Ectodermal cell (in vitro differentiated cells): ENCODE results near the gene IQSEC1.

Experiments used
- H3K27ac ChIP-seq: 2 replicates; pipeline ENCODE4 v1.7.0; 2013; ENCODE audit warnings: mild to moderate bottlenecking, low read depth, low read length; ENCODE audit not compliant: insufficient read depth, poor library complexity, severe bottlenecking
- H3K27me3 ChIP-seq: 2 replicates; pipeline ENCODE4 v1.7.0; 2013; ENCODE audit warnings: mild to moderate bottlenecking, low read length; ENCODE audit not compliant: insufficient read depth, control insufficient read depth, poor library complexity, severe bottlenecking
- H3K36me3 ChIP-seq: one replicate; pipeline ENCODE4 v1.7.0; 2013; ENCODE audit warnings: low read length; ENCODE audit not compliant: control insufficient read depth, insufficient read depth
- H3K4me1 ChIP-seq: one replicate; pipeline ENCODE4 v1.7.0; 2013; ENCODE audit warnings: low read length; ENCODE audit not compliant: control insufficient read depth, insufficient read depth
- H3K4me3 ChIP-seq: 2 replicates; pipeline ENCODE4 v1.7.0; 2013; ENCODE audit warnings: low read depth, low read length, control low read depth; ENCODE audit not compliant: insufficient read depth
- H3K9me3 ChIP-seq: 2 replicates; pipeline ENCODE4 v1.7.0; 2013; ENCODE audit warnings: mild to moderate bottlenecking, low read length, moderate library complexity; ENCODE audit not compliant: control insufficient read depth
- WGBS, 2 experiments: methylation state at CpG; one replicate each; pipeline ENCODE4 v1.1.7; 2013; ENCODE audit warnings: missing lambda C conversion rate in 2 of 2; 5-methylcytosine and 5-hydroxymethylcytosine counted together

The IQSEC1 gene

GRCh38 chr3:12991861-12992281 is 81.4 kb downstream of the IQSEC1 start:
- peaks cover 16% of the 10 kb centered on the region for H3K27me3 ChIP-seq
- peaks cover 18% of the 10 kb centered on the region for H3K4me1 ChIP-seq
- no peaks in the 10 kb centered on the region for H3K9me3 ChIP-seq
- 83 to 88% methylated on average over 9 of the region's 9 CpGs for WGBS, 2 experiments
- no peak overlapping the region for H3K4me3 ChIP-seq
- H3K27ac ChIP-seq, result no peak overlapping the region
- no peaks in the 10 kb centered on the region for H3K36me3 ChIP-seq

DNA sequence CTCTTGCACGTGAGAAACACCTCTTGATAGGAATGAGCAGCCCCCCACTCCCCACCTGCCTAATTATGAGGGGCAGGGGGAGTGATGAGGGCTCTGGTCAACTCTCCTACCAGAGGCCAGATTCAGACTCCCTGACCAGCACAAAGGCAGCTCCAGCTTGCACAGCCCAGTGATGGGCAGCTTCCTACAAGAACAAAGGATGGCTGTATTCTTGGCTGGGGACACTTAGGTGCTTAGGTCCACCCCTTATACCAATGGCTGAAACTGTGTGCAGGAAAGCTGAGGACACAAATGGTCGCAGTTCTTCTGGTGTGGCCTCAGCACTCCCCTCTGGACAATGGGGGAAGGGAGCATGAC is 81.8 kb downstream of the IQSEC1 start:
- Histone ChIP-seq H3K4me1 (peaks cover 18% of the 10 kb centered on the region), H3K36me3 (no peaks in the 10 kb centered on the region), H3K9me3 (no peaks in the 10 kb centered on the region), H3K27me3 (peaks cover 16% of the 10 kb centered on the region), H3K4me3 (no peak overlapping the region), H3K27ac (no peak overlapping the region)
- WGBS, 2 experiments, result 76 to 90% methylated on average over 2 of the region's 2 CpGs

DNA sequence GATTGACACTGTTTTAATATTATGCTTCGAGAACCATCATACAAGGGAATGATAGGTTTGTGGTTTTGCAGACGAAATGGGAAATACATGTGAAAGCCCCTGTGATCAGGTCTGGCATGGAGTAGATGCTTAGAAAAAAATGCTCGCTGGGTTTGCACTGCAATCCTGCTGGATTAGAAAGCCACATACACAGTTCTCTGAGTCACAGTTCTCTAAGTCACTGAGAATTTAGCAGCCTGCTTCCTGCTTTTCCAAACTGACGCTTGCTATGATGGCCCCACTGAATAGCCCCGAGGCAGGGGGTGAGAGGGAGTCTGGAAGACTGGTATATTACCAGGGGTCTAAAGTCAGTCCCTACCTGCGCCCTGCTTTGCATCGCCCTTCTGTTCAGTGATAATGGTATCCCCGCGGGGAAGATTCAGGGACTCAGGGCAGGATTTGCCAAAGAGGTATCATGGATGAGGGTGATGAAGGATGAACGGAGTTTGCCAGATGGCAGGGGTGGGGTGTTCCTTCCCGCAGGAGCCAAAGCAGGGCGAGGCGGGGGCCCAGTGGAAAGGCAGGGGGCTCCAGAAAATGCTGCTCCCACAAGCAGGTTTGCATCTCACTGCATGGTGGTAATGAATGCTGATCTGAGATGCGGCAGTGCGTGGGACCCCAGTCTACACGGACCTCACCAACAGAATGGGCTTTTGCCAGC is 82.3 kb downstream of the IQSEC1 start:
- Histone ChIP-seq H3K4me3 (no peak overlapping the region), H3K27ac (no peak overlapping the region), H3K9me3 (no peaks in the 10 kb centered on the region), H3K36me3 (no peaks in the 10 kb centered on the region), H3K27me3 (peaks cover 16% of the 10 kb centered on the region), H3K4me1 (peaks cover 18% of the 10 kb centered on the region)
- 83 to 85% methylated on average over 16 of the region's 16 CpGs for WGBS, 2 experiments

DNA sequence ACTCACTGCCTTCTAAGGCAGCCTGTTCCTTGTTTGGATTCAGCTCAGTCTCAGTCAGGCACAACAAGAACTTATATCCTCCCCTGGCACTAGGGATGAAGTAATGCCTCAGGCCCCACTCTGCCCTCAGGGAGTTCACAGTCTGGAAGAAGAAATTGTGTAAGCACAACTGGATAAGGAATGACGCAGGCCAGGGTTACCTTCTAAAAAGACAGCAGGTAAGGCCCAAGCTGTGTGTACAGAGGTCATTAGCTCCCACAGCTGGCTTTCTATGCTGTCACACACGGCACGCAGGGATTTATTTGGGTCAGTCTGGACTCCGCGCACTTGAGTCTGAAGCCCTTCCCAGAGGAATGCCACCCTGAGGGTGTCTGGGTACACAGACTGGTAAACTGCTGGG is 82.9 kb downstream of the IQSEC1 start:
- H3K36me3 ChIP-seq, result no peaks in the 10 kb centered on the region
- H3K27me3 ChIP-seq, result peaks cover 16% of the 10 kb centered on the region
- H3K27ac ChIP-seq, result no peak overlapping the region
- no peaks in the 10 kb centered on the region for H3K9me3 ChIP-seq
- no peak overlapping the region for H3K4me3 ChIP-seq
- H3K4me1 ChIP-seq, result peaks cover 18% of the 10 kb centered on the region
- 94 to 96% methylated on average over 5 of the region's 5 CpGs for WGBS, 2 experiments

DNA sequence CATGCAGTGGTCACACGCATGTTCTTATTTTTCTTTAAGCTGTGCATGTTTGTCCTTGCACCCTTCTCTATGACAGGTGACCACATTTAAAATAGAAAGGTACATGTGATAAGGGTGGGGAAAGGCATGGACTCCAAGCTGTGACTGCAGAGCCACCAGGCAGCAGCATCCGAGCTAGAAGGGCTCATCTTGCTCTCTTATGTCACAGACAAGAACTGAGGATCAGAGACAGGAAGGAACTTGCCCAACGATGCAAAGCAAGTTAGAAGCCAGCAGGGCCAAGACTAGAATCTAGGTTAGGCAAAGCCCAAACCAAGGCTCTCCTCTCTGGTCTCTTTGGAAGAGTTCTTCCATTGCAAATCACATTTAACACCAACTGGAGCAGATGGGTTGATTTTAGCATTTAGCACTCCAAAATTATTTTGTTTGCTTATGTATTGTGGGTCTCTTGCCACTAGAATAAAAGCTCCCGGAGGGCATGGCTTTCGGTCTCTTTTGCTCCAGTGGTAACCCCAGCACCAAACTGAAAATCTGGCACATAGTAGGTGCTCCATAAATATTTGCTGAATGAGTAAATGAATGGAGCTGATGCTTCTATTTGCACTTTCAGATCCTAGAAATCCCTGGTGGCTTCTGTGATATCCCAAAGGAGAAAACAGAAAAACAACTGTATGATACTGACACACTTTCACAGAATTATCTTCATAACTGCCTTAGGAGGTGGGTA is 84.3 kb downstream of the IQSEC1 start:
- H3K27me3 ChIP-seq, result peaks cover 9% of the 10 kb centered on the region
- 92 to 94% methylated on average over 5 of the region's 5 CpGs for WGBS, 2 experiments
- H3K36me3 ChIP-seq, result no peaks in the 10 kb centered on the region
- peaks cover 15% of the 10 kb centered on the region for H3K4me1 ChIP-seq
- no peak overlapping the region for H3K27ac ChIP-seq
- no peak overlapping the region for H3K4me3 ChIP-seq
- H3K9me3 ChIP-seq, result no peaks in the 10 kb centered on the region

GRCh38 chr3:12987602-12988001 is 85.6 kb downstream of the IQSEC1 start:
- Histone ChIP-seq H3K9me3 (no peaks in the 10 kb centered on the region), H3K27me3 (no peaks in the 10 kb centered on the region), H3K36me3 (no peaks in the 10 kb centered on the region), H3K4me1 (peaks cover 8% of the 10 kb centered on the region), H3K4me3 (no peak overlapping the region), H3K27ac (no peak overlapping the region)
- 91 to 94% methylated on average over 5 of the region's 5 CpGs for WGBS, 2 experiments

GRCh38 chr3:12986986-12987385 is 86.2 kb downstream of the IQSEC1 start:
- Histone ChIP-seq H3K4me3 (no peak overlapping the region), H3K27me3 (no peaks in the 10 kb centered on the region), H3K36me3 (no peaks in the 10 kb centered on the region), H3K9me3 (no peaks in the 10 kb centered on the region), H3K4me1 (peaks cover 8% of the 10 kb centered on the region), H3K27ac (no peak overlapping the region)
- WGBS, 2 experiments, result 74 to 78% methylated on average over 15 of the region's 15 CpGs

- Histone ChIP-seq H3K9me3 (no peaks in the 10 kb centered on the region), H3K4me1 (peaks cover 8% of the 10 kb centered on the region), H3K27ac (no peak overlapping the region), H3K36me3 (no peaks in the 10 kb centered on the region), H3K27me3 (no peaks in the 10 kb centered on the region), H3K4me3 (no peak overlapping the region)
- 81 to 86% methylated on average over 11 of the region's 11 CpGs for WGBS, 2 experiments
Observed at GRCh38 chr3:12986521-12986920, 86.7 kb downstream of the IQSEC1 start.

- Histone ChIP-seq H3K4me1 (peaks cover 5% of the 10 kb centered on the region), H3K9me3 (no peaks in the 10 kb centered on the region), H3K4me3 (no peak overlapping the region), H3K27ac (no peak overlapping the region), H3K36me3 (no peaks in the 10 kb centered on the region), H3K27me3 (no peaks in the 10 kb centered on the region)
- WGBS, 2 experiments, result 89 to 94% methylated on average over 8 of the region's 8 CpGs
Observed at GRCh38 chr3:12986031-12986430, 87.2 kb downstream of the IQSEC1 start.

DNA sequence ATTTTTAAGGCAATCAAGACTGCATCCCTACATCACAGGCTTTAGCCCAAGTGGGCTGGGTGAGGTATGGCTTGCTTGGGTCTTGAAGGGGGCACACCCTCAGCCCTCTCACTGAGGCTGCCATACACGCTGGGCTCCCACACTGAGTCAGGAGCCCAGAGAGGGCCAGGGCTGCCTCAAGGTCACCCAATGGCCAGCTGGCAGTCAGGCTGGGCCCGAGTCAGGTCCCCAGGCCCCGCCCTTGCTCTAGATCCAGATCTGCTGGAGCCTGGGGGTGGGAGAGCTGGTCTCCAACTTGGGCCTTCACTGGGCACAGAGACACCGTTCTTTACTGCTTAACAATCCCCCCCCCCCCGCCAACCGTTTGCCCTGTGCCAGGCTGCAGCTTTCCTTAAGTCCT is 88.1 kb downstream of the IQSEC1 start:
- Histone ChIP-seq H3K27ac (no peak overlapping the region), H3K4me1 (peaks cover 3% of the 10 kb centered on the region), H3K4me3 (no peak overlapping the region), H3K27me3 (no peaks in the 10 kb centered on the region), H3K36me3 (no peaks in the 10 kb centered on the region), H3K9me3 (no peaks in the 10 kb centered on the region)
- 94 to 95% methylated on average over 6 of the region's 6 CpGs for WGBS, 2 experiments
